Mammary epithelial cell (primary cell): ENCODE data around the gene TTC9B.

Source experiments
- CTCF ChIP-seq, 2 donors: IDR thresholded peaks in 1 of 2; conservative IDR thresholded peaks in 1 of 2; 2 replicates each; pipeline ENCODE4 v1.5.1; 2011 to 2012; ENCODE audit warnings: inconsistent platforms in 2 of 2, low read length in 2 of 2, mild to moderate bottlenecking in 2 of 2, control low read depth in 1 of 2, low read depth in 1 of 2; ENCODE audit not compliant: insufficient read depth in 1 of 2; ENCODE audit errors: extremely low read depth in 1 of 2
- EZH2 ChIP-seq: IDR thresholded peaks from 2 replicates; pipeline ENCODE4 v1.6.1; 2012; ENCODE audit warnings: low read length, inconsistent platforms, borderline replicate concordance

GRCh38 chr19:40231544-40232424, 13.6 kb upstream of the TTC9B start:
- TF ChIP-seq CTCF (conservative IDR thresholded peaks at IDR 0.05 in 1 of 2, IDR thresholded peaks at IDR 0.05 in 1 of 2; ENCODE audit: extremely low read depth in 1 of 2, insufficient read depth in 1 of 2, low read depth in 1 of 2, low read length in 2 of 2) (no peak), EZH2 (no peak)
